Brain microvascular endothelial cell (primary cell): ENCODE measurements around the gene CCDC87.
"Not testable (repeated sequence)": the region's sequence is repeated elsewhere in the genome, so short reads cannot be mapped to it uniquely, and the experiment has no call there.

Experiments
- DNase-seq: peaks from one replicate; pipeline ENCODE4 v3.0.0-alpha.2; 2020
- H3K27ac ChIP-seq: fragments of 250-450 bp; sonication (Bioruptor Pico); 2 replicates; pipeline ENCODE4 v1.5.1; 2020; ENCODE audit warnings: mild to moderate bottlenecking, moderate library complexity
- H3K27me3 ChIP-seq: fragments of 250-450 bp; sonication (Bioruptor Pico); replicated peaks from 2 replicates; pipeline ENCODE4 v1.5.1; 2020; ENCODE audit warnings: mild to moderate bottlenecking
- H3K36me3 ChIP-seq: fragments of 250-450 bp; sonication (Bioruptor Pico); replicated peaks from 2 replicates; pipeline ENCODE4 v1.5.1; 2020; ENCODE audit warnings: mild to moderate bottlenecking
- H3K4me3 ChIP-seq: 2 replicates; pipeline ENCODE4 v1.5.1; 2011; ENCODE audit warnings: low read depth, mild to moderate bottlenecking, control low read depth, low read length, moderate library complexity
- in situ Hi-C: cut with HindIII; loops from 2 replicates; pipeline ENCODE4 v1.10.0; 2017; ENCODE audit warnings: low sequenced_read_pairs, low pct_ligation_motif_present
- TF ChIP-seq, protein P1 (sequence below): IDR thresholded peaks from 2 replicates; pipeline ENCODE4 v1.5.1; 2011; ENCODE audit warnings: low read depth, mild to moderate bottlenecking, moderate library complexity, low read length, control low read depth, inconsistent platforms; ENCODE audit errors: missing control alignments

The CCDC87 gene

DNA sequence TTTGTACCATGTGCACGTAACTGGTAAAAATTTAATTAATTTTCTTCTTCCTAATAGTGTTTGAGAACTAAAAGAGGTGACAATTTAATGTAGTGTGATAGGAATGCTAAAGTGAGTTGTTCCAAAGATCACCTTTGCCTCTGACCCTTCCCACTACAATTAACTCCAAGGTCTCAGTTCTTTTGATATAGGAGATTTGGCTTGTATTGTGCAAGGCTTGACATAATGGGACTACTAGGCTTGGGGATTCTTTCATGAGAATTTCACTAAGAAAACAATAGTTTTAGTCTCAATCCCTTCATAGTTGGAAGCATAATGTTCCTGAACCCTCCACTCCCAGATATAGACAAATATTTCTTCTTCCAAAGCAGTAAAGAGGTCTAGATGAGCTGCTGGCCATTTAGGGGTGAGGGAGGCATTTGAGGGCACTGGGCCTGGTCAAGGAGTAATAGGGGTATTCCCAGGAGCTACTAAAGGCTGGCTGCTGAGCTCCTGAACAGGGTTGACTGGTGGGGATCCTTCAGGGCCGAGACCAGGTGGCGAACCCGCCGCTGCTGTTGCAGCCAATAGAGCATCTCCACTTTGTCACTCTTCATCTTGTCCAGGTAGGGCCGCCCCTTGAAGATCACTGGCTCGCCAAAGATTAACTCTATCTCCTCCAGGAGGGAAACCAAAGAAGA is 2.7 kb downstream of the CCDC87 start:
- H3K27me3 ChIP-seq = no peaks in the 10 kb centered on the region
- no peak overlapping the region for H3K4me3 ChIP-seq
- no peak for DNase-seq
- H3K27ac ChIP-seq = no peak overlapping the region
- TF ChIP-seq, protein P1, sequence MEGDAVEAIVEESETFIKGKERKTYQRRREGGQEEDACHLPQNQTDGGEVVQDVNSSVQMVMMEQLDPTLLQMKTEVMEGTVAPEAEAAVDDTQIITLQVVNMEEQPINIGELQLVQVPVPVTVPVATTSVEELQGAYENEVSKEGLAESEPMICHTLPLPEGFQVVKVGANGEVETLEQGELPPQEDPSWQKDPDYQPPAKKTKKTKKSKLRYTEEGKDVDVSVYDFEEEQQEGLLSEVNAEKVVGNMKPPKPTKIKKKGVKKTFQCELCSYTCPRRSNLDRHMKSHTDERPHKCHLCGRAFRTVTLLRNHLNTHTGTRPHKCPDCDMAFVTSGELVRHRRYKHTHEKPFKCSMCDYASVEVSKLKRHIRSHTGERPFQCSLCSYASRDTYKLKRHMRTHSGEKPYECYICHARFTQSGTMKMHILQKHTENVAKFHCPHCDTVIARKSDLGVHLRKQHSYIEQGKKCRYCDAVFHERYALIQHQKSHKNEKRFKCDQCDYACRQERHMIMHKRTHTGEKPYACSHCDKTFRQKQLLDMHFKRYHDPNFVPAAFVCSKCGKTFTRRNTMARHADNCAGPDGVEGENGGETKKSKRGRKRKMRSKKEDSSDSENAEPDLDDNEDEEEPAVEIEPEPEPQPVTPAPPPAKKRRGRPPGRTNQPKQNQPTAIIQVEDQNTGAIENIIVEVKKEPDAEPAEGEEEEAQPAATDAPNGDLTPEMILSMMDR = no peak
- no peaks in the 10 kb centered on the region for H3K36me3 ChIP-seq
- in situ Hi-C loops = no loop called here

DNA sequence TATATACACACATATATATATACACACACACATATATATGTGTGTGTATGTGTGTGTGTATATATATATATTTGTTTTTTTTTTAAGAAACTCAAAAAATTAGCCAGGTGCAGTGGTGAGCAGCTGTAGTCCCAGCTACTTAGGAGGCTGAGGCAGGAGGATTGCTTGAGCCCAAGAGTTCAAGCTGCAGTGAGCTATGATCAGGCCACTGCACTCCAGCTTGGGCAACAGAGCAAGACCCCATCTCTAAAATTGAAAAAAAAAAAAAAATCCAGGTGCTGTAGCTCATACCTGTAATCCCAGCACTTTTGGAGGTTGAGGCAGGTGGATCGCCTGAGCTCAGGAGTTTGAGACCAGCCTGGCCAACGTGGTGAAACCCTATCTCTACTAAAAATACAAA is 3.5 kb downstream of the CCDC87 start:
- DNase-seq, H3K36me3 ChIP-seq, H3K27ac ChIP-seq, H3K27me3 ChIP-seq, H3K4me3 ChIP-seq, in situ Hi-C loops: not testable (repeated sequence)

DNA sequence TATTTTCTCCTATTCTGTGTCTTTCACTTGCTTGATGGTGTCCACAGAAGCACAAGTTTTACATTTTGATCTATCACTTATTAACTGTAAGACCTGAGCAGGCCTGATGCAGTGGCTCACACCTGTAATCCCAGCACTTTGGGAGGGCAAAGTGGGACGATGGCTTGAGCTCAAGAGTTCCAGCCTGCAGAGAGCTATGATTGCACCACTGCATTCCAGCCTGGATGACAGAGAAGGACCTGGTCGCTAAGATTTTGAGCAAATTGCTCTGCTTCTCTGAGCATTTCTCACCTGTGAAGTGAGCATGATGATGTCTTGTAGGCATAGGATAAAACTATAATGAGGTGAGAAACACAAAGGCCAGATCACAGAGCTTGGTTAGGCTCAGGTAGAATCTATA is 6.7 kb downstream of the CCDC87 start:
- H3K4me3 ChIP-seq = no peak overlapping the region
- H3K36me3 ChIP-seq = no peaks in the 10 kb centered on the region
- TF ChIP-seq, protein P1 = no peak
- no peaks in the 10 kb centered on the region for H3K27me3 ChIP-seq
- in situ Hi-C loops = no loop called here
- no peak overlapping the region for H3K27ac ChIP-seq
- DNase-seq = no peak

DNA sequence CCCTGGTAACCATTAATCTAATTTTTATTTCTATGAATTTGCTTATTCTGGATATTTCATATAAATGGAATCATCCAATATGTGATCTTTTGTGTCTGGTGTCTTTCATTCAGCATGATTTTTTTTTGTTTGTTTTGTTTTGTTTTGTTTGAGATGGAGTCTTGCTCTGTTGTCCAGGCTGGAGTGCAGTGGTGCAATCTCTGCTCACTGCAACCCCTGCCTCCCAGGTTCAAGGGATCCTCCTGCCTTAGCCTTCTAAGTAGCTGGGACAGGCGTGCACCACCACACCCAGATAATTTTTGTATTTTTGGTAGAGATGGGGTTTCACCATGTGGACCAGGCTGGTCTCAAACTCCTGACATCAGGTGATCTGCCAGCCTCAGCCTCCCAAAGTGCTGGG is 7.4 kb downstream of the CCDC87 start:
- H3K27ac ChIP-seq, H3K36me3 ChIP-seq, H3K4me3 ChIP-seq, DNase-seq, in situ Hi-C loops, H3K27me3 ChIP-seq: not testable (repeated sequence)

DNA sequence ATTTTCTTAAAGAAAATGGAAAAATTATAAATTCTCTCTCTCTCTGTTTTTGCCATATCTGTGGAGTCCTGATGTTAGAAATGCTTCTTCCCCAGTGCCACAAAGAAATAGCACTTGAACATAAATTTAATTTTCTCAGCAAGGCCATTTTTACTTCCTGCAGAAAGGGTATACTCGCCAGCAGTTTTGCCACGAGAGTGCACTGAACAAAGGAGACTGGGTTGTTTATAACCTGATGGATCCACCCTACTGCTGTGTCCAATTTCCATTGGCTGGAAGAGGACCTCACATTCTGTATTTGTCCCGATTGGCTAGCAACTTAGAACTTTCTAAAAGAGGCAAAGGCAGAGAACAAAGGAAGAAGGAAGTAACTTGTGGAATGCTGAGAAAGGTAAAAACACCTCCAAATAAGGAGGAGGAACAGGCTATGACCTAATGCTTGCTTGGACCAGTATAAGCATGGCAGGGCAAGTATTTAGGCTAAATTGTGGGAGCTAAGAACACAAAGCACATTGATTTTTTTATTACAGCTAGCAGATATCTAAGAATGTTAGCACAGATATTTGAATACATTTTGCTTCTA is 10.2 kb downstream of the CCDC87 start:
- DNase-seq, H3K36me3 ChIP-seq, H3K27me3 ChIP-seq, H3K4me3 ChIP-seq, in situ Hi-C loops, H3K27ac ChIP-seq: not testable (repeated sequence)

DNA sequence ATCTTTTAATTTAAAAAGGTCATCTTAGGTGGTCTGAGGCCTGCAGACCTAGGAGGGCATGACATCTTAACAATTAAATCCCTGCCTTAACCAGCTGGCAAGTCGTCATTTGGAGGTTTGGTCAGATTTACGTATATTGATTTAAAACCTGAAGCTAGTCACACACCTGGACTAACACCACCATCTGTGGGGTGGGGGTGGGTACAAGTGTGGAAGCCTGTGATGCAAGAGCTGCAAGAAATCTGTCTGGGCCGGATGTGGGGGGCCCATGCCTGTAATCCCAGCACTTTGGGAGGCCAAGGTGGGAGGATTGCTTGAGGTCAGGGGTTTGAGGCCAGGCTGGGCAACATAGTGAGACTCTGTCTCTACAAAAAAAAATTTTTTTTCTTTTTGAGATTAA is 11.6 kb downstream of the CCDC87 start:
- Histone ChIP-seq H3K27ac (no peak overlapping the region), H3K27me3 (no peaks in the 10 kb centered on the region), H3K4me3 (no peak overlapping the region), H3K36me3 (no peaks in the 10 kb centered on the region)
- in situ Hi-C loops = no loop called here
- DNase-seq = no peak
- TF ChIP-seq, protein P1 = no peak

DNA sequence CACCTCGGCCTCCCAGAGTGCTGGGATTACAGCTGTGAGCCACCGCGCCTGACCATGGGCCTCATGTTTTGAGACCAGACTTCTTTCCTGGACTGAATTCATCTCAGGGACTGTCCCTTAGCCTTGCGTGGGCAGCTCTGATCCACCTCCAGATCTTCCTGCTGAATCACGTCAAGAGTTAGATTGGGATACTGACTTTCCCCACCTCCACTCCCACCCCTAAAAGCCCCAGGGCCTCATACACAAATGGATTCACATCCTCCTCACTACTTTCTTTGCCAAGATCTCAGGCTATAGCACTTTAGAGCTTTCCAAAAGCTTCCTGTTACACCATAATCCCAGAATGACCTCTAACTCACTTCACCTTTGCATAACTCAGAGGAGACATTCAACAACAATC is 12.1 kb downstream of the CCDC87 start:
- Histone ChIP-seq H3K27me3 (no peaks in the 10 kb centered on the region), H3K27ac (no peak overlapping the region), H3K36me3 (no peaks in the 10 kb centered on the region), H3K4me3 (no peak overlapping the region)
- in situ Hi-C loops = no loop called here
- DNase-seq = no peak
- TF ChIP-seq, protein P1 = no peak
